GM23338 (cell line): ENCODE results near the gene AASDH.

Experiments
- EZH2 ChIP-seq: fragments of 200-600 bp; sonication (generic); IDR thresholded peaks from one replicate; pipeline ENCODE4 v1.8.0; 2017; ENCODE audit warnings: antibody characterized with exemption, mild to moderate bottlenecking, low read depth; ENCODE audit not compliant: unreplicated experiment
- EZH2phosphoT487 ChIP-seq: fragments of 200-600 bp; sonication (generic); IDR thresholded peaks from one replicate; pipeline ENCODE4 v1.8.1; 2018; ENCODE audit warnings: antibody characterized with exemption; ENCODE audit not compliant: unreplicated experiment
- NANOG ChIP-seq: IDR thresholded peaks from 2 replicates; pipeline ENCODE4 v1.6.1; 2016; ENCODE audit warnings: antibody characterized with exemption, borderline replicate concordance
- POLR2AphosphoS5 ChIP-seq: IDR thresholded peaks from 2 replicates; pipeline ENCODE4 v1.6.1; 2016; ENCODE audit warnings: antibody characterized with exemption, low read depth
- ZNF462 ChIP-seq: fragments of 250-450 bp; sonication (Bioruptor Pico); IDR thresholded peaks from 2 replicates; pipeline ENCODE4 v1.5.0; 2020; ENCODE audit warnings: mild to moderate bottlenecking, moderate library complexity
- TF ChIP-seq, protein P1 (sequence below), 2 experiments: fragments of 200-600 bp in 1 of 2; sonication (generic) in 1 of 2; conservative IDR thresholded peaks; 2 replicates each; pipeline versions ENCODE4 v1.5.1 to v1.6.1; 2016 to 2017; ENCODE audit warnings: antibody characterized with exemption in 2 of 2, low read depth in 2 of 2, mild to moderate bottlenecking in 2 of 2, moderate library complexity in 1 of 2

- TF ChIP-seq, protein P1, sequence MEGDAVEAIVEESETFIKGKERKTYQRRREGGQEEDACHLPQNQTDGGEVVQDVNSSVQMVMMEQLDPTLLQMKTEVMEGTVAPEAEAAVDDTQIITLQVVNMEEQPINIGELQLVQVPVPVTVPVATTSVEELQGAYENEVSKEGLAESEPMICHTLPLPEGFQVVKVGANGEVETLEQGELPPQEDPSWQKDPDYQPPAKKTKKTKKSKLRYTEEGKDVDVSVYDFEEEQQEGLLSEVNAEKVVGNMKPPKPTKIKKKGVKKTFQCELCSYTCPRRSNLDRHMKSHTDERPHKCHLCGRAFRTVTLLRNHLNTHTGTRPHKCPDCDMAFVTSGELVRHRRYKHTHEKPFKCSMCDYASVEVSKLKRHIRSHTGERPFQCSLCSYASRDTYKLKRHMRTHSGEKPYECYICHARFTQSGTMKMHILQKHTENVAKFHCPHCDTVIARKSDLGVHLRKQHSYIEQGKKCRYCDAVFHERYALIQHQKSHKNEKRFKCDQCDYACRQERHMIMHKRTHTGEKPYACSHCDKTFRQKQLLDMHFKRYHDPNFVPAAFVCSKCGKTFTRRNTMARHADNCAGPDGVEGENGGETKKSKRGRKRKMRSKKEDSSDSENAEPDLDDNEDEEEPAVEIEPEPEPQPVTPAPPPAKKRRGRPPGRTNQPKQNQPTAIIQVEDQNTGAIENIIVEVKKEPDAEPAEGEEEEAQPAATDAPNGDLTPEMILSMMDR (conservative IDR thresholded peaks at IDR 0.05; ENCODE audit: low read depth in 2 of 2), result no peak
- no peak for TF ChIP-seq EZH2
- TF ChIP-seq POLR2AphosphoS5, result no peak
- TF ChIP-seq NANOG, result no peak
- TF ChIP-seq EZH2phosphoT487, result no peak
- no peak for TF ChIP-seq ZNF462 (CRISPR knock-in tag)
These were observed 98.6 kb downstream of the AASDH start for GRCh38 chr4:56288663-56289062.
